ENCODE measurements around the gene RASGRP4. TPM values are rescaled to one million over a fixed set of nuclear protein-coding genes. Genes with fewer than 3 reads are reported as not detected.

RASGRP4 gene
- total RNA-seq, 1 experiment from 2014 or later, result not detected

DNA sequence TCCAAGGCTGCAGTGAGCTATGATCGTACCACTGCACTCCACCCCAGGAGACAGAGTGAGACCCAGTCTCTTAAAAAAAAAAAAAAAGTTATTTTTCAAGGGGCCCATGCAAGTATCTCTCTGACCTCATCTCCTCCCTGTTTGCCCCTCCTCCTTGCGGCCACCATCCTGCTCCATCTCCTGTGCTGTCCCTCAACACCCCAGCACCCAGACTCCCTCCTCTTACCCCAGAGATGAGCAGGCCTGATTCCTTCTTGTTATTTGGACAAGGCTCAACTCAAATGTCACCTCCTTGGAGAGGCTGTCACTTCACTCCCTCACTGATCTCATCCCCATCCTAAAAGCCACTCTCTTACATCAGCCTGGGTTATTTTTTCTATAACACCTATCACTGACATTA, 11.9 kb upstream of the RASGRP4 start:
- Histone ChIP-seq H2AFZ (ENCODE audit: low read length) (no peak overlapping the region), H3K9ac (ENCODE audit: low read length) (no peak overlapping the region), H4K20me1 (ENCODE audit: low read length) (no peaks in the 10 kb centered on the region), H3K4me2 (ENCODE audit: low read length) (no peak overlapping the region), H3F3A (ENCODE audit: low read length, unreplicated experiment) (no peaks in the 10 kb centered on the region), H3K9me3 (ENCODE audit: low read length) (no peaks in the 10 kb centered on the region), H3K4me1 (ENCODE audit: insufficient read depth, low read length) (no peaks in the 10 kb centered on the region), H3K9me2 (replicated peaks; ENCODE audit: low read length) (no peaks in the 10 kb centered on the region), H3K4me3 (ENCODE audit: low read length) (no peak overlapping the region), H3K36me3 (ENCODE audit: low read depth, low read length) (no peaks in the 10 kb centered on the region), H3K27ac (ENCODE audit: low read length) (no peak overlapping the region), H3K79me2 (ENCODE audit: low read length) (no peaks in the 10 kb centered on the region), H3K27me3 (ENCODE audit: low read length) (no peaks in the 10 kb centered on the region)
- ATAC-seq, result no peak
- POLR2A ChIA-PET (ENCODE audit: unreplicated experiment), result no interaction called here
- intact Hi-C loops (cut with micrococcal nuclease), result no loop called here
- CTCF ChIA-PET, result no interaction called here
- DNase-seq, result no peak
- TF ChIP-seq EZH2phosphoT487 (IDR thresholded peaks at IDR 0.05; ENCODE audit: borderline replicate concordance, low read length) (no peak), CTCF (conservative IDR thresholded peaks at IDR 0.05; ENCODE audit: low read depth, low read length) (no peak), EZH2 (IDR thresholded peaks at IDR 0.05; ENCODE audit: low read length, unreplicated experiment) (no peak)
- no TSS peak for BruUV-seq (replicated peaks)

DNA sequence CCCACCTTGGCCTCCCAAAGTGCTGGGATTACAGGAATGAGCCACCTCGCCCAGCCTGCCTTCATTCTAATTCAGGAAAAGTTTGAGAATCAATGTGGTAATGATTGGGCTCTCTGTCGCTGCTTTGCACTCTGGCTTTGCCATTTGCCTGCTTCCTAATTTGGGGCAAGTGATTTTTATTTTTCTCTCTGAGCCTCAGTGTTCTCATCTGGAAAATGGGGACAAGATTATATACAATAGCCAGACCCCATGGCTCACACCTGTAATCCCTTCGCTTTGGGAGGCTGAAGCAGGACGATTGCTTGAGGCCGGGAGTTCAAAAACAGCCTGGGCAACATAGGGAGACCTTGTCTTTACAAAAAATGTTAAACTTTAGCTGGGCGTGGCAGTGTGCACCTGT, 11.3 kb upstream of the RASGRP4 start:
- Histone ChIP-seq H3K4me3 (ENCODE audit: low read length) (no peak overlapping the region), H3K9me2 (replicated peaks; ENCODE audit: low read length) (no peaks in the 10 kb centered on the region), H3K79me2 (ENCODE audit: low read length) (no peaks in the 10 kb centered on the region), H3K27ac (ENCODE audit: low read length) (no peak overlapping the region), H3K36me3 (ENCODE audit: low read depth, low read length) (no peaks in the 10 kb centered on the region), H3K4me2 (ENCODE audit: low read length) (no peak overlapping the region), H3K9ac (ENCODE audit: low read length) (no peak overlapping the region), H3K27me3 (ENCODE audit: low read length) (no peaks in the 10 kb centered on the region), H3F3A (ENCODE audit: low read length, unreplicated experiment) (no peaks in the 10 kb centered on the region), H3K9me3 (ENCODE audit: low read length) (no peaks in the 10 kb centered on the region), H2AFZ (ENCODE audit: low read length) (no peak overlapping the region), H3K4me1 (ENCODE audit: insufficient read depth, low read length) (no peaks in the 10 kb centered on the region), H4K20me1 (ENCODE audit: low read length) (no peaks in the 10 kb centered on the region)
- DNase-seq, result no peak
- no TSS peak for BruUV-seq (replicated peaks)
- ATAC-seq, result no peak
- no peak for TF ChIP-seq EZH2phosphoT487 (IDR thresholded peaks at IDR 0.05; ENCODE audit: borderline replicate concordance, low read length)
- no peak for TF ChIP-seq EZH2 (IDR thresholded peaks at IDR 0.05; ENCODE audit: low read length, unreplicated experiment)
- TF ChIP-seq CTCF (conservative IDR thresholded peaks at IDR 0.05; ENCODE audit: low read depth, low read length), result no peak
- CTCF ChIA-PET, result no interaction called here
- POLR2A ChIA-PET (ENCODE audit: unreplicated experiment), result no interaction called here
- intact Hi-C loops (cut with micrococcal nuclease), result no loop called here

- Histone ChIP-seq H2AFZ (ENCODE audit: low read length) (no peak overlapping the region), H3K4me3 (ENCODE audit: low read length) (no peak overlapping the region), H3K27ac (ENCODE audit: low read length) (no peak overlapping the region), H3K9me3 (ENCODE audit: low read length) (no peaks in the 10 kb centered on the region), H4K20me1 (ENCODE audit: low read length) (no peaks in the 10 kb centered on the region), H3F3A (ENCODE audit: low read length, unreplicated experiment) (no peaks in the 10 kb centered on the region), H3K4me1 (ENCODE audit: insufficient read depth, low read length) (no peaks in the 10 kb centered on the region), H3K9me2 (replicated peaks; ENCODE audit: low read length) (no peaks in the 10 kb centered on the region), H3K36me3 (ENCODE audit: low read depth, low read length) (no peaks in the 10 kb centered on the region), H3K4me2 (ENCODE audit: low read length) (no peak overlapping the region), H3K9ac (ENCODE audit: low read length) (no peak overlapping the region), H3K79me2 (ENCODE audit: low read length) (no peaks in the 10 kb centered on the region), H3K27me3 (ENCODE audit: low read length) (no peaks in the 10 kb centered on the region)
- ChIA-PET POLR2A (ENCODE audit: unreplicated experiment) (no interaction called here), CTCF (no interaction called here)
- no peak for DNase-seq
- intact Hi-C loops (cut with micrococcal nuclease), result no loop called here
- BruUV-seq (replicated peaks), result no TSS peak
- TF ChIP-seq EZH2 (IDR thresholded peaks at IDR 0.05; ENCODE audit: low read length, unreplicated experiment) (no peak), EZH2phosphoT487 (IDR thresholded peaks at IDR 0.05; ENCODE audit: borderline replicate concordance, low read length) (no peak), CTCF (conservative IDR thresholded peaks at IDR 0.05; ENCODE audit: low read depth, low read length) (no peak)
- ATAC-seq, result no peak
Observed at GRCh38 chr19:38434549-38435051, 8.6 kb upstream of the RASGRP4 start.

Data from PC-3 (cell line).